ENCODE results near the gene GGT5.

GRCh38 chr22:24177045-24177444 is 67.8 kb downstream of the GGT5 start:
- TF ChIP-seq CTCF (IDR thresholded peaks at IDR 0.05; ENCODE audit: poor library complexity) (no peak), EZH2phosphoT487 (IDR thresholded peaks at IDR 0.05; ENCODE audit: low read depth, severe bottlenecking, unreplicated experiment) (no peak)

Data from hepatocyte (in vitro differentiated cells).